GM19240 (cell line): ENCODE results near the gene EDNRA.

ENCODE experiments used
- DNase-seq: peaks from one replicate; pipeline ENCODE4 v3.0.0; 2011; ENCODE audit warnings: low spot score; ENCODE audit not compliant: insufficient read length

EDNRA gene

GRCh38 chr4:147586637-147587036 lies 105.7 kb downstream of the EDNRA start:
- DNase-seq, result peak; percentile 10

GRCh38 chr4:147587041-147587440 lies 106.1 kb downstream of the EDNRA start:
- no peak for DNase-seq

- DNase-seq, result no peak
Observed at GRCh38 chr4:147589586-147589985, 108.7 kb downstream of the EDNRA start.

GRCh38 chr4:147590249-147590920 lies 109.5 kb downstream of the EDNRA start:
- peak; percentile 34 for DNase-seq

GRCh38 chr4:147591106-147591505 lies 110.2 kb downstream of the EDNRA start:
- no peak for DNase-seq

- no peak for DNase-seq
Observed at GRCh38 chr4:147594107-147594506, 113.2 kb downstream of the EDNRA start.
